ENCODE data around the gene RAB3A.
A peak's percentile ranks its signal among the peaks of the same experiment; 100 is the strongest.

RAB3A gene

DNA sequence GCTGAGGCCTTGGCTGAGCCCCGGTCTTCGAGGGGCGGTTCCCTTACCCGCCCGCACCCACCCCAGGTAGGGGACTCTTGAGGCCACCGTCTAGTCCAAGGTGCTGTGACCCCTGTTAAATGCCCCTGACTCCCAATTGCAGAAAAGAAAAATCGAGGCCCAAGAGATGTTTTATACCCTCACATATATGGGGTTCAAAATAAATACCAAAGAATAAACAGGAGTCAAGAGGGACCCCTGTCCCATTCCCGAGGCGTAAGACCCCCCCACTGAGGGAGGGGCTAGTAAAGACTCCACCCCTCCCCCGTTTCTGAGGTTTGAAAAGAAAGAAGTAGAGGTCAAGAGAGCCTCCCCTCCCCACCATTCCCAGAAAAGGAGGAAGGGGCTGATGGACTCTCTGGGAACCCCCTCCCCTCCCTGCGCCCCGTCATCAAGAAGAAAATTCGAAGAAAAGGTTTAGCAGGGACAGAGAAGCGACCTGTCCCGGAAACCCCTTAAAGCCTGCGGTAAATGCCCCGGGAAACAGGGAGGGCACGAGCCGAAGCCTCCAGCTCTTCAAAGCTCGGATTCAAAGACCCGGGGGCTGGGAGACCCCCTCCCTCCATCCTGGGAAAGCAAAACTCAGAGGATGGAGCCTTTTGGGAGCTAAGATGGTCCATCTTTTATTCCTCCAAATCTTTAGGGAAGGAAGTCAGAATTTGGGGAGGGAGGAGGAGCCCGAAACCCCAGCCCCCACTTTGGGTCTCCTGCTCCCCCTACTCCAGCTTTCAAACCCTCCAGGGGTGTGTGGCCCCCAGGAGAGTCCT, 755 bp upstream of the RAB3A start:
- H3K4me3 ChIP-seq (ENCODE audit: low read depth, low read length) = peak overlapping the region; percentile 76
- DNase-seq (ENCODE audit: low read depth) = no peak
- TF ChIP-seq CTCF (IDR thresholded peaks at IDR 0.05; ENCODE audit: low read depth, low read length, missing control alignments) = no peak

DNA sequence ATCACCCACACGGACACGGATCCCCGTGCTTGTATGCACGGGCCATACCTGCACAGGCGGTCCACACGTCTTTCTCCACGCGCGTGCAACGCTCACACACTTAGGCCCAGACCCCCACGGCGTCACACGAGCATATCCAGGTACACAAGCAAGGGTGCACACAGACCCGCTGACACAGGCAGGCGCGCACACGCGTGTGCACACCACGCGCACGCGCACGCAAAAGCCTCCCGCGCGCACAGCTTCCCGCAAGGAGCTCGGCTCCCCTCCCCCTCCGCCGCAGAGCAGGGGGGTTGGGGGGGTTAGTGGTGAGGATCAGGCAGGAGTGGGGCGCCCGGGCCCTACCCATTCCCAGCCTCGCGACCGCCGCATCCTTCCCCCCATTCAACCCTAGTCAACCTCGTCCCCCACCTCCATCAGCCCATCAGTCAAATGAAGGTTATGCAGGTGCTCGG, 407 bp downstream of the RAB3A start:
- DNase-seq (ENCODE audit: low read depth) = no peak
- TF ChIP-seq CTCF (IDR thresholded peaks at IDR 0.05; ENCODE audit: low read depth, low read length, missing control alignments) = no peak
- peak overlapping the region; percentile 71 for H3K4me3 ChIP-seq (ENCODE audit: low read depth, low read length)

DNA sequence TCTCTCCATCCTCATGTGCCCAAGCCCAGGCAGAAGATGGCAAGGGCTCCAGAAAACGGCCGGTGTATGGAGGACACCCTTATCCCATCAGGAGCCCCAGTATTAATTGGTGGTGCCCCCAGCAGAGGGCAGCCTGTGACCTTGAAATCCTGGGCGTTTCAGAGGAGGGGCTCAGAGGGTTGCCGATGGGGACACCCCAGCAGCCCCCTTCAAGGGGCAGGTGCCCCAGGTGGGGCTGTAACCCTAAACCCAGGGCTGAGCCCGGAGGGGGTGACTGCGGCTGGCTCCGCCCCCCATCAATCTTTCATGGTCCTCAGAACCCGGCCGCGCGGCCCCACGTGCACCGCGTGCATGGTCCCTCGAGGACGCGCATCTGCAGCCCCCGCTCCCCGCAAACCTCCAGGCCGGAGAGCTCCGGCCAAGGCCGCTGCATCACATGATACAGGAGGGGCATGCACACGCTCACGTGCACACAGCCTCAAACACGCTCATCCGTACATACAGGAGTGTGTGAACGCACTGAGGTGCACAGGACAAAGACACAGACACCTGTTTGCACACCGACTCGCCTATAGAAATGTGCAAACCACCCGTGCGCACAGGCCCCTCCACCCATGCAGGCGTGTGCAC, 949 bp downstream of the RAB3A start:
- peak; percentile 43 for TF ChIP-seq CTCF (IDR thresholded peaks at IDR 0.05; ENCODE audit: low read depth, low read length, missing control alignments)
- no peak for DNase-seq (ENCODE audit: low read depth)

DNA sequence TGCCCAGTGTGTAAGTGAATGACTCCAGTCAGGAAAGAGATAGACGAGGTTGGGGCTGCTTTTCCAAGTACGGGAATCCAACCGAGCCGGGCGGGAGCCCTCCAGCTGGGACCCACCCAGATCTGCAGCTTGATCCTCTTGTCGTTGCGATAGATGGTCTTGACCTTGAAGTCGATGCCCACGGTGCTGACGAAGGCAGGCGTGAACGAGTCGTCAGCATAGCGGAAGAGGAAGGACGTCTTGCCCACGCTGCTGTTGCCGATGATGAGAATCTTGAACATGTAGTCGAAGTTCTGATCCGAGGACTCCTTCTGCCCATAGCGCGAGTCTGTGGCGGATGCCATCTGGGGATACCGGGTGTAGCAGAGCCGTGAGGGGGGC, 1.5 kb downstream of the RAB3A start:
- TF ChIP-seq CTCF (IDR thresholded peaks at IDR 0.05; ENCODE audit: low read depth, low read length, missing control alignments) = no peak
- H3K4me3 ChIP-seq (ENCODE audit: low read depth, low read length) = no peak overlapping the region; the same call in 1 of the 2 replicates
- no peak for DNase-seq (ENCODE audit: low read depth)

More for the DNA sequence above, 949 bp downstream of the RAB3A start:
- H3K4me3 ChIP-seq (ENCODE audit: low read depth, low read length) = peak overlapping the region; percentile 71

GRCh38 chr19:18198374-18198773, 5.5 kb downstream of the RAB3A start:
- no peak for TF ChIP-seq CTCF (IDR thresholded peaks at IDR 0.05; ENCODE audit: low read depth, low read length, missing control alignments)
- H3K4me3 ChIP-seq (ENCODE audit: low read depth, low read length) = no peak overlapping the region
- DNase-seq (ENCODE audit: low read depth) = no peak

GRCh38 chr19:18197941-18198340, 5.9 kb downstream of the RAB3A start:
- no peak overlapping the region for H3K4me3 ChIP-seq (ENCODE audit: low read depth, low read length)
- DNase-seq (ENCODE audit: low read depth) = no peak
- TF ChIP-seq CTCF (IDR thresholded peaks at IDR 0.05; ENCODE audit: low read depth, low read length, missing control alignments) = no peak

All from GM12864 (cell line).